Duodenal mucosa (tissue), 2 donors: Measurements from ENCODE around the gene SRPK2.

ENCODE experiments used
- H3K27ac ChIP-seq: one replicate; pipeline ENCODE4 v1.7.0; 2013; ENCODE audit warnings: low read depth, low read length
- H3K27me3 ChIP-seq, 2 donors: one replicate each; pipeline ENCODE4 v1.7.0; 2013; ENCODE audit warnings: low read length in 2 of 2, control low read depth in 1 of 2; ENCODE audit not compliant: insufficient read depth in 2 of 2, control insufficient read depth in 1 of 2
- H3K36me3 ChIP-seq, 2 donors: one replicate each; pipeline ENCODE4 v1.7.0; 2013; ENCODE audit warnings: low read length in 2 of 2, control low read depth in 1 of 2; ENCODE audit not compliant: insufficient read depth in 2 of 2, control insufficient read depth in 1 of 2
- H3K4me1 ChIP-seq, 2 donors: one replicate each; pipeline ENCODE4 v1.7.0; 2013; ENCODE audit warnings: low read length in 2 of 2, control low read depth in 1 of 2; ENCODE audit not compliant: insufficient read depth in 2 of 2, control insufficient read depth in 1 of 2
- H3K4me3 ChIP-seq, 2 donors: one replicate each; pipeline ENCODE4 v1.7.0; 2013; ENCODE audit warnings: low read length in 2 of 2, low read depth in 1 of 2
- H3K9ac ChIP-seq, 2 donors: one replicate each; pipeline ENCODE4 v1.7.0; 2013; ENCODE audit warnings: low read length in 2 of 2, low read depth in 1 of 2
- H3K9me3 ChIP-seq, 2 donors: one replicate each; pipeline ENCODE4 v1.7.0; 2013; ENCODE audit warnings: low read length in 2 of 2, control low read depth in 1 of 2; ENCODE audit not compliant: control insufficient read depth in 1 of 2

Gene SRPK2

DNA sequence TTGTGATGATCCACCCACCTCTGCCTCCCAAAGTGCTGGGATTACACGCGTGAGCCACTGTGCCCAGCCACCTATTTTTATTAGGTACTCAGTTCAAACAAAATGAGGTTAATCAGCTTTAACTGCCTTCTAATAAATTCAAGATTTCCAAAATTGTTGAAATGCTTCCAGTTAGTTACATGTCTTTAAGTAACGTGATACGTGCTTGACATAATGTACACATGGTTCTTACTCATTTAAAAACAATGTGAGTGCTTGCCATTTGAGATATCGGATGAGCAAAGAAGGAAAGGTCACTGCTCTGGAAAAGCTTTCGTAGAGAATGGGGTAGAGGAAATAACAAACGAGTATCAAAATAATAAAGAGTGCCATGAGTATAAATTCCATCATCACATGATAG, 291.1 kb downstream of the SRPK2 start:
- H3K4me1 ChIP-seq, result no peaks in the 10 kb centered on the region
- no peak overlapping the region for H3K4me3 ChIP-seq
- H3K9ac ChIP-seq, result no peak overlapping the region
- H3K27me3 ChIP-seq, result no peaks in the 10 kb centered on the region
- no peak overlapping the region for H3K27ac ChIP-seq
- no peaks in the 10 kb centered on the region for H3K9me3 ChIP-seq
- peaks cover 23 to 38% of the 10 kb centered on the region in 2 donors for H3K36me3 ChIP-seq

DNA sequence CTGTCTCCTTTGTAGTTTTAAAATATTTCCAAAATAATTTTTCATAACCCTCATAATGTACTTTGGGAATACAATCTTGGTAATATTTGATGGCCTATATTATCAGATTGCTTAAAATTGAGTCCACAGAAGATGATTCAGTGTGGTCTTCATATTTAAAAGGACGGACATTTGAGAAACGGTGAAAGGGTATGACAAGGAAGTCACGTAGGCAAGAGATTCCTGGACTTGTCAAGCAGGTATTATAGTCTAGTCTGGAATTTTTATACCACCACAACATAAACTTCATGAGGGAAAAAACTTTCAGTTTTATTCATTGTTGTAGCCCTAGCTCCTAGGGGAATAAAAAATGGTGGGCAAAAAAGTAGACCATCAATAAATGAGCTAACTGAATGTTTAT, 292.4 kb downstream of the SRPK2 start:
- Histone ChIP-seq H3K36me3 (peaks cover 28 to 40% of the 10 kb centered on the region in 2 donors), H3K27ac (no peak overlapping the region), H3K9ac (no peak overlapping the region), H3K9me3 (no peaks in the 10 kb centered on the region), H3K27me3 (no peaks in the 10 kb centered on the region), H3K4me3 (no peak overlapping the region), H3K4me1 (no peaks in the 10 kb centered on the region)

- Histone ChIP-seq H3K9ac (no peak overlapping the region), H3K4me1 (no peaks in the 10 kb centered on the region), H3K27me3 (no peaks in the 10 kb centered on the region), H3K9me3 (no peaks in the 10 kb centered on the region), H3K4me3 (no peak overlapping the region), H3K36me3 (peaks cover 30 to 50% of the 10 kb centered on the region in 2 donors), H3K27ac (no peak overlapping the region)
Measured at GRCh38 chr7:105094966-105095365, 293.8 kb downstream of the SRPK2 start.

DNA sequence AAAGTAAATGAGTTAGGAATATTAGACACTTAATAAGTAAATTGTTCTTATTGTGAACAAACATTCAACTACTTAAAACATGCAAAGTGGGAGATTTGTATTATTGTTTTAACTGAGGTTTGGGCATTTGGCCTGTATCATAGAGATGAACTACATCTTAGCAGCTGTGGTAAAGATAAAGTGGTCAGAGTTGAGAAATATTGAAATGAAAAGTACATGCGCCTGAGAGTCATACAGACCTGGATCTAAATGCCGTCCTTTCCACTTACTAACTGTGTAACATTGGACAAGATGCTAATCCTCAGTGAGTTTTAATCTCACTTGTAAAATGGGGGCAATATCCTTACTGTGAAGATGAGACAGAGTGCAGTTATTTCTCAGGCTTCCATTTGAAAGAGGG, 300.3 kb downstream of the SRPK2 start:
- H3K27me3 ChIP-seq, result no peaks in the 10 kb centered on the region
- H3K36me3 ChIP-seq, result peaks cover 18 to 77% of the 10 kb centered on the region in 2 donors
- H3K4me3 ChIP-seq, result no peak overlapping the region
- H3K9ac ChIP-seq, result no peak overlapping the region
- H3K4me1 ChIP-seq, result no peaks in the 10 kb centered on the region
- H3K9me3 ChIP-seq, result no peaks in the 10 kb centered on the region
- H3K27ac ChIP-seq, result no peak overlapping the region

DNA sequence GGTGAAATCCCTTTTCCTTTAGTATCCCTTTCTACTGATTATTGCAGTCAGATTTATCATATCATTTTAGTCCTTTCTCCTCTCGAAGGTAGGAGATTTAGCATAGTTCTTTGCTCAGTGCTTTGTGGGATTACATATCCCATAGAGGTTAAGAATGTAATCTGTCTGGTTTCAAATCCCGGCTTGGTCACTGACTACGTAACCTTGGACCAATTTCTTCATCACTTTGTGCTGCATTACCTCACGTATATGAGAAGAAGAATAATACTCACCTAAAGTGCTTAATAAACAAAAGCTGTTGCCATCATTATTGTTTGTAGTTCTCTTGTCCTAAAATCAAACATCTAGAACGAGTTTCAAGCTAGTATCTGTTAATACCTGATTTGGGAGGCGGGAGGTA, 300.7 kb downstream of the SRPK2 start:
- Histone ChIP-seq H3K4me1 (no peaks in the 10 kb centered on the region), H3K9ac (no peak overlapping the region), H3K9me3 (no peaks in the 10 kb centered on the region), H3K36me3 (peaks cover 18 to 78% of the 10 kb centered on the region in 2 donors), H3K27ac (no peak overlapping the region), H3K27me3 (no peaks in the 10 kb centered on the region), H3K4me3 (no peak overlapping the region)

GRCh38 chr7:105086850-105087249, 301.9 kb downstream of the SRPK2 start:
- no peaks in the 10 kb centered on the region for H3K4me1 ChIP-seq
- H3K27ac ChIP-seq, result no peak overlapping the region
- no peaks in the 10 kb centered on the region for H3K27me3 ChIP-seq
- H3K9me3 ChIP-seq, result no peaks in the 10 kb centered on the region
- H3K36me3 ChIP-seq, result peaks cover 13 to 78% of the 10 kb centered on the region in 2 donors
- H3K4me3 ChIP-seq, result no peak overlapping the region
- no peak overlapping the region for H3K9ac ChIP-seq

GRCh38 chr7:105084581-105084980, 304.1 kb downstream of the SRPK2 start:
- no peak overlapping the region for H3K9ac ChIP-seq
- H3K36me3 ChIP-seq, result peaks cover 18 to 83% of the 10 kb centered on the region in 2 donors
- no peaks in the 10 kb centered on the region for H3K9me3 ChIP-seq
- H3K4me1 ChIP-seq, result no peaks in the 10 kb centered on the region
- H3K27me3 ChIP-seq, result no peaks in the 10 kb centered on the region
- H3K4me3 ChIP-seq, result no peak overlapping the region
- no peak overlapping the region for H3K27ac ChIP-seq

DNA sequence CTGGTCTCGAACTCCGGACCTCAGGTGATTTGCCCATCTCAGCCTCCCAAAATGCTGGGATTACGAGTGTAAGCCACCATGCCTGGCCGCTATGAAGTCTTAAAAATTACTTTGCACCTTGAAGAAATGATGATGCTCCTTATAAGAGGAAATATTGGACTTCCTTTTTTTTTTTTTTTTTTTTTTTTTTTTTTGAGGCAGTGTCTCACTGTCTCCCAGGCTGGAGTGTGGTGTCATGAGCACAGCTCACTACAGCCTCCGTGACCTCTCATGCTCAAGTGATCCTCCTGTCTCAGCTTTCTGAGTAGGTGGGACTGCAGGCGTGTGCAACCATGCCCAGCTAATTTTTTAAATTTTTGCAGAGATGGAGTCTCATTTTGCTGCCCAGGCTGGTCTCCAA, 309.4 kb downstream of the SRPK2 start:
- Histone ChIP-seq H3K9me3 (no peaks in the 10 kb centered on the region), H3K27me3 (no peaks in the 10 kb centered on the region), H3K4me1 (no peaks in the 10 kb centered on the region), H3K4me3 (no peak overlapping the region), H3K9ac (no peak overlapping the region), H3K36me3 (peaks cover 36 to 96% of the 10 kb centered on the region in 2 donors), H3K27ac (no peak overlapping the region)

DNA sequence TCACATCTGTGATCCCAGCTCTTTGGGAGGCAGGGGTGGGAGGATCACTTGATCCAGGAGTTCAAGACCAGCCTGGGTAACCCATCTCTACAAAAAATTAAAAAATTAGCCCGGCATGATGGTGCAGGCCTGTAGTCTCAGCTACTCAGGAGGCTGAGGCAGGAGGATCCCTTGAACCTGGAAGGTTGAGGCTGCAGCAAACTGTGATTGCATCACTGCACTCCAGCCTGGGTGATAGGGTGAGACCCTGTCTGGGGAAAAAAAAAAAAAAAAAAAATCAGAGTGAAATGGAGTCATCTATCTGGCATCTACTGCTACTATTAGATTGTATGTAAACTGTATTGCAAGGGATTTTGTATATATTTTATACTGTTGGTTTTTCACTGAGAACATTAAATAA, 315.6 kb downstream of the SRPK2 start:
- Histone ChIP-seq H3K27ac (no peak overlapping the region), H3K9ac (no peak overlapping the region), H3K36me3 (peaks cover 34 to 80% of the 10 kb centered on the region in 2 donors), H3K4me3 (no peak overlapping the region), H3K27me3 (no peaks in the 10 kb centered on the region), H3K9me3 (no peaks in the 10 kb centered on the region), H3K4me1 (no peaks in the 10 kb centered on the region)

DNA sequence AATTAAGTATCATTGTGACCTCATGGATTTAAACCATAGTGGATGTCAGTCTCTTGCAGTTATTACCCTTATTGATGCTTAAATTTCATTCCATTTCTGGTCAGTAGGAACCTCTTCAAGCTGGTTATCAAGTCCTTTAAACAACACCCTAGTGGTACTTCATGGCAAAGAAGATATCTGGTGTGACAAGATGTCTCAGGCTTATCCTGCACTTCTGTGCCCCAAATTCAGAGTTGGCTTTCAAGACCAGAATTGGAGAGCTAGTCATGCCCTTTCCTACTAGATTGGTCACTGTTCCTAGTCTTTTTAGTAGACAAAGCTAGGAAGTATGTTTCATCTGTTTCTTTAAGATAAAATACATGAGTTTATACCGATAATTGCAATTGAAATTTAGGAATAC, 319.8 kb downstream of the SRPK2 start:
- H3K9ac ChIP-seq, result no peak overlapping the region
- no peak overlapping the region for H3K27ac ChIP-seq
- no peak overlapping the region for H3K4me3 ChIP-seq
- peaks cover 24 to 81% of the 10 kb centered on the region in 2 donors for H3K36me3 ChIP-seq
- H3K4me1 ChIP-seq, result no peaks in the 10 kb centered on the region
- H3K9me3 ChIP-seq, result no peaks in the 10 kb centered on the region
- no peaks in the 10 kb centered on the region for H3K27me3 ChIP-seq

- Histone ChIP-seq H3K4me1 (no peaks in the 10 kb centered on the region), H3K4me3 (no peak overlapping the region), H3K9me3 (no peaks in the 10 kb centered on the region), H3K27ac (no peak overlapping the region), H3K9ac (no peak overlapping the region), H3K36me3 (peaks cover 24 to 81% of the 10 kb centered on the region in 2 donors), H3K27me3 (no peaks in the 10 kb centered on the region)
Measured at GRCh38 chr7:105067691-105068090, 321.0 kb downstream of the SRPK2 start.
